WERI-Rb-1 (cell line): ENCODE measurements around the gene BCAR3.

ENCODE experiments used
- DNase-seq: peaks from one replicate; pipeline ENCODE4 v3.0.0-alpha.2; 2020
- H3K27ac ChIP-seq: fragments of 250-450 bp; sonication (Bioruptor Pico); 2 replicates; pipeline ENCODE4 v1.5.1; 2020; ENCODE audit warnings: mild to moderate bottlenecking, moderate library complexity
- H3K27me3 ChIP-seq: fragments of 250-450 bp; sonication (Bioruptor Pico); 2 replicates; pipeline ENCODE4 v1.5.1; 2021; ENCODE audit warnings: mild to moderate bottlenecking, low read depth, moderate library complexity; ENCODE audit not compliant: insufficient read depth, severe bottlenecking
- H3K36me3 ChIP-seq: fragments of 250-450 bp; sonication (Bioruptor Pico); 2 replicates; pipeline ENCODE4 v1.5.1; 2020; ENCODE audit warnings: mild to moderate bottlenecking, moderate library complexity
- H3K4me3 ChIP-seq: 2 replicates; pipeline ENCODE4 v1.5.1; 2011; ENCODE audit warnings: low read depth, mild to moderate bottlenecking, control low read depth, low read length
- H3K9me3 ChIP-seq: fragments of 250-450 bp; sonication (Bioruptor Pico); 2 replicates; pipeline ENCODE4 v1.5.1; 2021; ENCODE audit warnings: mild to moderate bottlenecking, moderate library complexity; ENCODE audit not compliant: severe bottlenecking
- CTCF ChIP-seq: IDR thresholded peaks from 2 replicates; pipeline ENCODE4 v1.5.1; 2011; ENCODE audit warnings: low read depth, mild to moderate bottlenecking, control low read depth, inconsistent platforms, low read length

Gene BCAR3

GRCh38 chr1:93690341-93690740 lies 8.7 kb upstream of the BCAR3 start:
- H3K9me3 ChIP-seq = no peaks in the 10 kb centered on the region
- no peaks in the 10 kb centered on the region for H3K36me3 ChIP-seq
- H3K4me3 ChIP-seq = no peak overlapping the region
- H3K27ac ChIP-seq = no peak overlapping the region
- TF ChIP-seq CTCF = no peak
- H3K27me3 ChIP-seq = no peaks in the 10 kb centered on the region
- DNase-seq = no peak

GRCh38 chr1:93689521-93690223 lies 8.0 kb upstream of the BCAR3 start:
- Histone ChIP-seq H3K9me3 (no peaks in the 10 kb centered on the region), H3K27me3 (no peaks in the 10 kb centered on the region), H3K36me3 (no peaks in the 10 kb centered on the region), H3K27ac (no peak overlapping the region), H3K4me3 (no peak overlapping the region)
- no peak for DNase-seq
- no peak for TF ChIP-seq CTCF

GRCh38 chr1:93687542-93687941 lies 5.9 kb upstream of the BCAR3 start:
- no peak overlapping the region for H3K4me3 ChIP-seq
- DNase-seq = no peak
- TF ChIP-seq CTCF = no peak
- no peaks in the 10 kb centered on the region for H3K9me3 ChIP-seq
- peak overlapping the region; percentile 42; the same call in 1 of the 2 replicates for H3K27ac ChIP-seq
- no peaks in the 10 kb centered on the region for H3K36me3 ChIP-seq
- H3K27me3 ChIP-seq = no peaks in the 10 kb centered on the region

- H3K36me3 ChIP-seq = no peaks in the 10 kb centered on the region
- no peak for TF ChIP-seq CTCF
- H3K4me3 ChIP-seq = no peak overlapping the region
- H3K27me3 ChIP-seq = no peaks in the 10 kb centered on the region
- DNase-seq = peak; percentile 63
- H3K9me3 ChIP-seq = no peaks in the 10 kb centered on the region
- peak overlapping the region; percentile 27 for H3K27ac ChIP-seq
These were observed 5.0 kb upstream of the BCAR3 start for GRCh38 chr1:93686504-93687250.

- no peak for TF ChIP-seq CTCF
These were observed 4.3 kb upstream of the BCAR3 start for GRCh38 chr1:93685918-93686317.

More at GRCh38 chr1:93685918-93686317, 4.3 kb upstream of the BCAR3 start:
- DNase-seq = no peak
- H3K27ac ChIP-seq = no peak overlapping the region
- no peaks in the 10 kb centered on the region for H3K9me3 ChIP-seq
- no peaks in the 10 kb centered on the region for H3K27me3 ChIP-seq
- no peak overlapping the region for H3K4me3 ChIP-seq
- H3K36me3 ChIP-seq = no peaks in the 10 kb centered on the region
